Choroid plexus epithelial cell (primary cell): ENCODE results near the gene IL31.

ENCODE experiments used
- DNase-seq: peaks from one replicate; pipeline ENCODE4 v3.0.0-alpha.2; 2010; ENCODE audit warnings: low read depth
- H3K4me3 ChIP-seq: 2 replicates; pipeline ENCODE4 v1.5.1; 2011; ENCODE audit warnings: low read depth, mild to moderate bottlenecking, control low read depth, low read length, moderate library complexity
- TF ChIP-seq, protein P1 (sequence below): conservative IDR thresholded peaks from 2 replicates; pipeline ENCODE4 v1.5.1; 2011; ENCODE audit warnings: low read depth, mild to moderate bottlenecking, control low read depth, inconsistent platforms, low read length, moderate library complexity

Gene IL31

DNA sequence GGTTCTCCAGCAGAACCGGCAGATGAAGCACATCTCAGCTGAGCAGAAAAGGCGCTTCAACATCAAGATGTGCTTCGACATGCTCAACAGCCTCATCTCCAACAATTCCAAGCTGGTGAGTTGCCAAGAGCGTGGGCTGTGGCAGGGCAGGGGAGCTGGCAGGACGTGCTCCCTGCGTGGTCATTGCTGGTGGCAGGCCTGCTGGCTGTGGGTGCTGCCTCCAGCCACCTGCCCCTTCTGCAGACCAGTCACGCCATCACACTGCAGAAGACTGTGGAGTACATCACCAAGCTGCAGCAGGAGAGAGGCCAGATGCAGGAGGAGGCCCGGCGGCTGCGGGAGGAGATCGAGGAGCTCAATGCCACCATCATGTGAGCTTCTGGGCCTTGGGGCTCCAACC lies 35.8 kb downstream of the IL31 start:
- TF ChIP-seq, protein P1, sequence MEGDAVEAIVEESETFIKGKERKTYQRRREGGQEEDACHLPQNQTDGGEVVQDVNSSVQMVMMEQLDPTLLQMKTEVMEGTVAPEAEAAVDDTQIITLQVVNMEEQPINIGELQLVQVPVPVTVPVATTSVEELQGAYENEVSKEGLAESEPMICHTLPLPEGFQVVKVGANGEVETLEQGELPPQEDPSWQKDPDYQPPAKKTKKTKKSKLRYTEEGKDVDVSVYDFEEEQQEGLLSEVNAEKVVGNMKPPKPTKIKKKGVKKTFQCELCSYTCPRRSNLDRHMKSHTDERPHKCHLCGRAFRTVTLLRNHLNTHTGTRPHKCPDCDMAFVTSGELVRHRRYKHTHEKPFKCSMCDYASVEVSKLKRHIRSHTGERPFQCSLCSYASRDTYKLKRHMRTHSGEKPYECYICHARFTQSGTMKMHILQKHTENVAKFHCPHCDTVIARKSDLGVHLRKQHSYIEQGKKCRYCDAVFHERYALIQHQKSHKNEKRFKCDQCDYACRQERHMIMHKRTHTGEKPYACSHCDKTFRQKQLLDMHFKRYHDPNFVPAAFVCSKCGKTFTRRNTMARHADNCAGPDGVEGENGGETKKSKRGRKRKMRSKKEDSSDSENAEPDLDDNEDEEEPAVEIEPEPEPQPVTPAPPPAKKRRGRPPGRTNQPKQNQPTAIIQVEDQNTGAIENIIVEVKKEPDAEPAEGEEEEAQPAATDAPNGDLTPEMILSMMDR: no peak
- DNase-seq: no peak
- H3K4me3 ChIP-seq: no peak overlapping the region

DNA sequence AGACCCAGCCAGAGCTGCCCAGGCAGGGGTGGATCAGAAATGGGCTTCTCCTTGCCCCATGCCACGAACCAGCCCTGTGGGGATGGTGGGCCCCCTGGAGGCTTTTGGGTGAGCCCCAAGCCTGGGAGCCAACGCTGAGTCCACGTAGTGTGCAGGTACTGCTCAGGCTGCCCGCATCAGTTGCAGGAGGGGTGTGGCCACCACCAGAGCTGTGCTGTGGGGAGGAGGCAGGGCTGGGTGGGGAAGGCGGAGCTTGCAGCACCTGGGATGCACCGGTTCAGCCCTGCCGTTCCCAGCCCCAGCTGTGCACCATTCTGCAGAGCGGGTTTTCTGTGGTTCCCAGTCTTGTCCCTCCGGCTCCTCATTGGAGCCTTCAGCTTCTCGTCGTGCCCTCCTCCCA lies 36.3 kb downstream of the IL31 start:
- no peak for DNase-seq
- TF ChIP-seq, protein P1: no peak
- H3K4me3 ChIP-seq: no peak overlapping the region

DNA sequence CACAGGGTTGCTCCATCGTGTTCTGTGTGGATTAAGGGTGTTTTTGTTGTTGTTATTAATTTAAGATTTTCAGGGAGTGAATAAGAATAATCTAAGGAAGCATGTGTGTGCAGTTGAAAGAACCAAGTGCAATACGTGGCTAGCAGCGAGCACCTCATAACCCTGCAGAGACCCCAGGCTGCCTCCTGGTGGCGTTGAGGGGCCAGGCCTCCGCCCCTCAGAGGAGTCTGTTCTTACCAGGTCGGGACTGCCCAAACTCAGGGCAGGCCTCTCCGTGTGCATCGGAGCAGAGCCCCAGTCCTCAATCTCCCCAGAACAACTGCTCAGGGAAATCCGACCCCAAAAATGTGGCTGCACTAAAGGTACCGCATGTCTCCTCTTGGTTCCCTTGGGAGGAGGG lies 36.8 kb downstream of the IL31 start:
- no peak for DNase-seq
- no peak overlapping the region for H3K4me3 ChIP-seq
- TF ChIP-seq, protein P1: peak; percentile 31

DNA sequence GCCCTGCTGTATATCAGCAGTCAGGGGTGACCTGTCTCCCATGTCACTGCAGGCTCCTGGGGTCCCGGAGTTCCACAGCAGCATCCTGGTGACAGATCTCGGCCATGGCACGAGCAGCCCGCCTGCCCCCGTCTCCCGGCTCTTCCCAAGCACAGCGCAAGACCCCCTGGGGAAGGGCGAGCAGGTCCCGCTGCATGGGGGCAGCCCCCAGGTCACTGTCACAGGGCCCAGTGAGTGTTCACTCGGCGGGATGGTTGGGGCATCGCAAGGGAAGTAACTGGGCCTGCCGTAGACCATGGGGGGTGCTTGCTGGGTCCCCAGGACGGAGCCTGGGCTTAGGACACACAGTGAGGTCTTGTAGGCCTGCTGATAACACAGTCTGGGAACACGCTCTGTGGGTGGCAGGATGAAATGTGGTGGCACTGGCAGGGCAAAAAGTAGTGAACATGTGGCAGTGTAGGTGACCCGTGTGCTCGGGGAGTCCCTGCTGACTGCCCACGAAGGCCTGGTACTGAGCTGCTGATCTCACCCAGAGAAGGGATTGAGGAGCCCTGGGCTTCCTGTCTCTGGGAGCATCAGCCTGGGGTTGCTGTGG lies 38.5 kb downstream of the IL31 start:
- no peak overlapping the region for H3K4me3 ChIP-seq
- TF ChIP-seq, protein P1: no peak
- DNase-seq: no peak

DNA sequence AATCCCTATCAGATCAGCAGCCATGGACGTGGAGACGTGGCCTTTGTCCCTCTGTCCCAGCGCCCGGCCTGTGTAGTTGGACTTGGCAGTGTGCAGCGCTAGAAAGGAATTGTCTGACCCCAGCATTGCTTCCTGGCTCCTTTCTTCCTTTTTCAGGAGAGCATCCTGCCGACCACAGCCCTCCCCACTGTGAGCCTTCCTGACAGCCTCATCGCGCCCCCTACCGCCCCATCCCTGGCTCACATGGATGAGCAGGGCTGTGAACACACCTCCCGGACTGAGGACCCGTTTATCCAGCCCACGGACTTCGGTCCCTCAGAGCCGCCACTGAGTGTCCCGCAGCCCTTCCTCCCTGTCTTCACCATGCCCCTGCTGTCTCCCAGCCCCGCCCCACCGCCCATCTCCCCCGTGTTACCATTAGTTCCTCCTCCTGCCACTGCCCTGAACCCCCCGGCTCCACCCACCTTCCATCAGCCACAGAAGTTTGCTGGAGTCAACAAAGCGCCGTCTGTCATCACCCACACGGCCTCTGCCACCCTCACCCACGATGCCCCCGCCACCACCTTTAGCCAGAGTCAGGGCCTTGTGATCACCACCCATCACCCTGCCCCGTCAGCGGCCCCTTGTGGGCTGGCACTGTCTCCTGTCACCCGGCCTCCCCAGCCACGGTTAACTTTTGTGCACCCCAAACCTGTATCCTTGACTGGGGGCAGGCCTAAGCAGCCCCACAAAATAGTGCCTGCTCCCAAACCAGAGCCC lies 40.6 kb downstream of the IL31 start:
- no peak overlapping the region for H3K4me3 ChIP-seq
- TF ChIP-seq, protein P1: peak; percentile 52
- peak; percentile 45 for DNase-seq

DNA sequence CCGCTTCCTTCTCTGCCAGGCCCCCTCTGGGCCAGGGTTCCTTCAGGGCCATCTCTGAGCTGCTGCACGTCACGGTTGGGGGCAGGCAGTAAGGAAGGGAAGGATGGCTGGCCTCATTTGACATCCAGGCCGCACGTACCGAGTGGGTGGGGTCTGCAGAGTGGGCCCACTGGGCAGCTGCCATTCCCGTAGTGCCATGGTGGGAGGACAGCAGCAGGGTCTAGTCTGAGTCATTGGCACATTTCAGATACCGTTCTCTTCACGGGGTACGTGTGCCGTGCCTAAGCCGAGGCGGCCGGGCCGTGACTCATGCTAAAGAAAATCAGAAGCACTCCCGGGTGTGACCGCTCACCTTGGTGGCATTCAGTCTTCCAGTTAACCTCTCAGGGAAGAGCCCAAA lies 43.9 kb downstream of the IL31 start:
- TF ChIP-seq, protein P1: no peak
- peak; percentile 35 for DNase-seq
- no peak overlapping the region for H3K4me3 ChIP-seq

DNA sequence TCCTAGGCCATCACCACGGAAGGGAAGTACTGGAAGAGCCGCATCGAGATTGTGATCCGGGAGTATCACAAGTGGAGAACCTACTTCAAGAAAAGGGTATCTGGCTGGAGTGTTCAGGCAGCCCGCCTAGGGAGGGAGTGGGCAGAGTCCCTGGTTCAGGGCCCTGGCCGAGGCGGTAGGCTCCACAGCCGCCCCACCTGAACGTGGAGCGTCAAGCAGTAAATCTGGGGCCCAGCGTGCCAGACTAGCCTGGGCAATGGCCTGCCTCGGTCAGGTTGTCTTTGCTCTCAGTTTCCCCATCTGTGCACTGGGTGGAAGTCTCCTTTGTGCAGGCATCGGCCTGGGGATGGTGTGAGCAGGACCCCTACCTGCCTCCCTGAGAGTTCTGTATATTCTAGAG lies 44.9 kb downstream of the IL31 start:
- H3K4me3 ChIP-seq: no peak overlapping the region
- TF ChIP-seq, protein P1: no peak

More for the DNA sequence above, 44.9 kb downstream of the IL31 start:
- DNase-seq: no peak
